K562 (cell line): ENCODE measurements around the gene SORCS2. TPM values are rescaled to one million over a fixed set of nuclear protein-coding genes. Genes with fewer than 3 reads are reported as not detected.

Source experiments
- ATAC-seq: fragments of 200-7000 bp; cut with Tn5 transposase; 3 replicates; pipeline ENCODE4 v1.9.1; 2020; ENCODE audit warnings: moderate library complexity
- BruUV-seq: library from RNA; stranded (reverse); fragments of 400-500 nt; replicated peaks from 2 replicates; lab custom pipeline; 2021; lab: Mats Ljungman, UMichigan
- CTCF ChIA-PET: fragments of 300-600 bp; formaldehyde crosslinking; extraction: SDS; loops from one replicate; lab custom pipeline; 2021; ENCODE audit warnings: low intra/inter-chr PET ratio; lab: Yijun Ruan, JAX
- POLR2A ChIA-PET: fragments of 300-600, 350-650 bp; sonication (Branson Sonifier 250); formaldehyde crosslinking; extraction: SDS; loops from one replicate; lab custom pipeline; 2021; ENCODE audit warnings: antibody characterized with exemption, inconsistent platforms; lab: Yijun Ruan, JAX
- DNase-seq, 4 experiments: peaks; one replicate each; pipeline versions ENCODE4 v3.0.0 to v3.0.0-alpha.2; 2011 to 2018; ENCODE audit warnings: low spot score in 3 of 4, mixed read lengths in 3 of 4; ENCODE audit errors: extremely low read depth in 1 of 4
- FAIRE-seq: peaks from 2 replicates; lab custom pipeline; 2011; peaks lifted over from hg19 to GRCh38; lab: Jason Lieb, UNC
- H2AFZ ChIP-seq: 2 replicates; pipeline ENCODE4 v1.6.0; 2011; ENCODE audit warnings: low read depth, low read length, control low read depth, inconsistent platforms
- H3K27ac ChIP-seq: fragments of 200-600 bp; 3 replicates; pipeline ENCODE4 v1.8.0; 2011; ENCODE audit warnings: low read depth, mild to moderate bottlenecking, control low read depth, inconsistent platforms, low read length, moderate library complexity, mixed read lengths; ENCODE audit errors: extremely low read depth
- H3K27me3 ChIP-seq, 2 experiments: fragments of 300-600 bp in 1 of 2; 2 replicates in 1 of 2; 3 replicates in 1 of 2; pipeline versions ENCODE4 v1.6.0 to v1.8.0; 2011; ENCODE audit warnings: inconsistent platforms in 2 of 2, low read length in 2 of 2, mild to moderate bottlenecking in 1 of 2, mixed read lengths in 1 of 2, moderate library complexity in 1 of 2; ENCODE audit not compliant: control insufficient read depth in 2 of 2, insufficient read depth in 2 of 2
- H3K36me3 ChIP-seq: fragments of 300-600 bp; 3 replicates; pipeline ENCODE4 v1.8.0; 2011; ENCODE audit warnings: mild to moderate bottlenecking, low read length, inconsistent platforms; ENCODE audit not compliant: control insufficient read depth, insufficient read depth
- H3K4me1 ChIP-seq, 2 experiments: fragments of 200-600 bp in 1 of 2; replicated peaks in 1 of 2; 2 replicates in 1 of 2; 3 replicates in 1 of 2; pipeline versions ENCODE4 v1.5.1 to v1.8.0; 2011; ENCODE audit warnings: inconsistent platforms in 2 of 2, low read length in 2 of 2, mild to moderate bottlenecking in 1 of 2, mixed read lengths in 1 of 2, moderate library complexity in 1 of 2; ENCODE audit not compliant: control insufficient read depth in 2 of 2, insufficient read depth in 2 of 2
- H3K4me2 ChIP-seq: 2 replicates; pipeline ENCODE4 v1.6.1; 2011; ENCODE audit warnings: low read length, control low read depth, inconsistent platforms, mixed read lengths; ENCODE audit not compliant: insufficient read depth
- H3K4me3 ChIP-seq: fragments of 200-600 bp; sonication (generic), shearing (Covaris generic); 2 replicates; pipeline ENCODE4 v1.5.1; 2016; ENCODE audit warnings: control low read depth, inconsistent platforms
- H3K79me2 ChIP-seq: fragments of 200-600 bp; 3 replicates; pipeline ENCODE4 v1.8.0; 2011; ENCODE audit warnings: low read length, inconsistent platforms; ENCODE audit not compliant: control insufficient read depth, insufficient read depth
- H3K9ac ChIP-seq, 2 experiments: 2 replicates each; pipeline versions ENCODE4 v1.6.0 to v1.6.1; 2011; ENCODE audit warnings: low read depth in 2 of 2, low read length in 2 of 2, control low read depth in 1 of 2, inconsistent platforms in 1 of 2, mild to moderate bottlenecking in 1 of 2, mixed read lengths in 1 of 2; ENCODE audit not compliant: insufficient read depth in 1 of 2
- H3K9me1 ChIP-seq: one replicate; pipeline ENCODE4 v1.6.0; 2011; ENCODE audit warnings: inconsistent platforms, mild to moderate bottlenecking, low read length, moderate library complexity; ENCODE audit not compliant: control insufficient read depth, insufficient read depth
- H3K9me3 ChIP-seq: replicated peaks from 2 replicates; pipeline ENCODE4 v1.5.1; 2011; ENCODE audit warnings: low read depth, low read length, inconsistent platforms; ENCODE audit not compliant: control insufficient read depth, insufficient read depth
- H4K20me1 ChIP-seq: replicated peaks from 2 replicates; pipeline ENCODE4 v1.6.1; 2011; ENCODE audit warnings: low read length, inconsistent platforms, mixed read lengths; ENCODE audit not compliant: control insufficient read depth, insufficient read depth
- ARID2 ChIP-seq: fragments of 450-650 bp; IDR thresholded peaks from 2 replicates; pipeline ENCODE4 v1.6.1; 2017; ENCODE audit warnings: antibody characterized with exemption, mild to moderate bottlenecking
- HMGN3 ChIP-seq: IDR thresholded peaks from 2 replicates; pipeline ENCODE4 v1.6.1; 2011; ENCODE audit warnings: borderline replicate concordance, low read depth, mild to moderate bottlenecking, mixed read lengths, low read length; ENCODE audit not compliant: insufficient read length; ENCODE audit errors: extremely low read depth
- NFE2 ChIP-seq: IDR thresholded peaks from 2 replicates; pipeline ENCODE4 v1.6.1; 2014; ENCODE audit warnings: antibody characterized with exemption, low read depth
- RBBP5 ChIP-seq: fragments of 200-600 bp; sonication (generic); IDR thresholded peaks from 2 replicates; pipeline ENCODE4 v1.6.1; 2012; ENCODE audit warnings: borderline replicate concordance, mild to moderate bottlenecking, low read length, control low read depth, inconsistent platforms; ENCODE audit not compliant: insufficient read depth, poor library complexity, severe bottlenecking
- SIN3B ChIP-seq: fragments of 450-650 bp; IDR thresholded peaks from 2 replicates; pipeline ENCODE4 v1.6.1; 2017; ENCODE audit warnings: low read depth, mild to moderate bottlenecking, moderate library complexity
- TEAD2 ChIP-seq: fragments of 450-650 bp; IDR thresholded peaks from 2 replicates; pipeline ENCODE4 v1.6.1; 2016; ENCODE audit warnings: missing genetic modification characterization, control low read depth, missing compliant biosample characterization
- WGBS: fragments of 100-300 bp; shearing (Covaris generic); methylation state at CpG from one replicate; pipeline ENCODE4 v1.1.6; 2016; ENCODE audit warnings: low coverage, mixed read lengths; ENCODE audit not compliant: insufficient coverage; ENCODE audit errors: missing lambda C conversion rate; 5-methylcytosine and 5-hydroxymethylcytosine counted together
- in situ Hi-C: fragments of 300-500 bp; cut with MboI; formaldehyde crosslinking; loops from 4 replicates; pipeline ENCODE4 v1.15.0; 2018; ENCODE audit warnings: inconsistent platforms, mixed read lengths
- intact Hi-C: fragments of 100-400 bp; cut with micrococcal nuclease; formaldehyde crosslinking; loops from 2 replicates; pipeline ENCODE4 v1.14.2; 2022
- polyA plus RNA-seq, 8 experiments: library from polyadenylated mRNA; depleted of rRNA in 4 of 8; stranded (reverse) in 5 of 8; unstranded in 3 of 8; fragments of >200 nt; fragmentation: Nextera tagmentation in 2 of 8; fragmentation: Illumina TruSeq in 1 of 8; extraction: Ambion mirVana in 2 of 8; extraction: Trizol in 1 of 8; gene quantifications; 2 replicates each; pipeline versions ENCODE4 v1.2.1 to v1.2.3, GENCODE V29; 2011 to 2014; ENCODE audit warnings: inconsistent platforms in 1 of 8, missing spikeins in 1 of 8
- total RNA-seq, 7 experiments: library from RNA; depleted of rRNA in 6 of 7; stranded (reverse); fragments of >200 nt in 6 of 7; fragmentation: Illumina TruSeq in 2 of 7; extraction: Trizol in 2 of 7; gene quantifications; 2 replicates each; pipeline versions ENCODE4 v1.2.1 to v1.2.3, GENCODE V29; 2011 to 2021; ENCODE audit warnings: low replicate concordance in 1 of 7
- TF ChIP-seq, protein P1 (sequence below): fragments of 250-450 bp; sonication (Bioruptor Pico); IDR thresholded peaks from 2 replicates; pipeline ENCODE4 v1.4.0; 2020; ENCODE audit warnings: mild to moderate bottlenecking, moderate library complexity, borderline replicate concordance
- TF ChIP-seq, protein P2 (sequence below): fragments of 200-400 bp; formaldehyde crosslinking; IDR thresholded peaks from 2 replicates; pipeline ENCODE4 v1.6.1; 2017; ENCODE audit warnings: mild to moderate bottlenecking, low read depth, low read length, moderate library complexity
- TF ChIP-seq, protein P3 (sequence below): fragments of 250-450 bp; sonication (Bioruptor Pico); IDR thresholded peaks from 2 replicates; pipeline ENCODE4 v1.4.0; 2020

Gene SORCS2
- total and polyA plus RNA-seq, 9 of the 15 experiments (the other 6 are each of a cell fraction or from before 2014, with no cell fraction given), result not detected

DNA sequence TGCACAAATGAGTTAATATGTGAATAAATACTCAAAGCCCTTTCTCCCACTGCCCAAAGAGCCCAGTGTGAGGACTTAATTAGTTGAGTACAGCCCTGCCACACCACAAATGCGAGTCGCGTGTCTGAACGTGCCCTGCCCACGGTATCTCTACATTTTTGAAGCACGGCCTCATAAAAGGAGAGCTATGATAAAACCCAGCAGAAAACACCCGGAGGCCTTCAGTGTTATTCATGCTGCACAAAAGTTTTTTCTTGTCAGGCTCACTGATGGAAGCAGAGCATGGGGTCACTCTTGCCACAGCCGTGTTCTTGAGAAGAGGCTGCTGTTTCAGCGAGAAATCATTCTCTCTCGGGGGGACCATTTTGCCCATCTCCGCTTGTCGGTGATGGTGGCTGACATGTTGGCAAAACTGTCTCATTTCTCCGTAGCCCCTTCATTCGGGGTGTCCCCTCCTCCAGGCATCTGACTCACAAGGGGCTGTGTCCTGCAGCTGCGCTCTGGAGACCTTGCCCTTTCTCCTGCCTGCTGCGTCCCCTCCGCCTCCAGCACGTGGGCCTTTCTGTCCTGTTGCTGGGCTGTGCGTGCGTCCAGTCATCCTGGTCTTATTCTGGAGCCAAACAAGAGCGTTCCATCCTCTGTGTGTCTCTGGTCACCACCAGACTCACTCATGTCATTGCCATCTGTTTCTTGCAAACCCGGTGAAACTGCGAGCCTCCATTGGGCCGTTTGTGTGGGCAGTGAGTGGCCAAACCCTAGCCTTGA is 88.8 kb downstream of the SORCS2 start (continued):
- no peak for TF ChIP-seq HMGN3
- no peak for TF ChIP-seq SIN3B
- TF ChIP-seq TEAD2 (tag), result no peak

DNA sequence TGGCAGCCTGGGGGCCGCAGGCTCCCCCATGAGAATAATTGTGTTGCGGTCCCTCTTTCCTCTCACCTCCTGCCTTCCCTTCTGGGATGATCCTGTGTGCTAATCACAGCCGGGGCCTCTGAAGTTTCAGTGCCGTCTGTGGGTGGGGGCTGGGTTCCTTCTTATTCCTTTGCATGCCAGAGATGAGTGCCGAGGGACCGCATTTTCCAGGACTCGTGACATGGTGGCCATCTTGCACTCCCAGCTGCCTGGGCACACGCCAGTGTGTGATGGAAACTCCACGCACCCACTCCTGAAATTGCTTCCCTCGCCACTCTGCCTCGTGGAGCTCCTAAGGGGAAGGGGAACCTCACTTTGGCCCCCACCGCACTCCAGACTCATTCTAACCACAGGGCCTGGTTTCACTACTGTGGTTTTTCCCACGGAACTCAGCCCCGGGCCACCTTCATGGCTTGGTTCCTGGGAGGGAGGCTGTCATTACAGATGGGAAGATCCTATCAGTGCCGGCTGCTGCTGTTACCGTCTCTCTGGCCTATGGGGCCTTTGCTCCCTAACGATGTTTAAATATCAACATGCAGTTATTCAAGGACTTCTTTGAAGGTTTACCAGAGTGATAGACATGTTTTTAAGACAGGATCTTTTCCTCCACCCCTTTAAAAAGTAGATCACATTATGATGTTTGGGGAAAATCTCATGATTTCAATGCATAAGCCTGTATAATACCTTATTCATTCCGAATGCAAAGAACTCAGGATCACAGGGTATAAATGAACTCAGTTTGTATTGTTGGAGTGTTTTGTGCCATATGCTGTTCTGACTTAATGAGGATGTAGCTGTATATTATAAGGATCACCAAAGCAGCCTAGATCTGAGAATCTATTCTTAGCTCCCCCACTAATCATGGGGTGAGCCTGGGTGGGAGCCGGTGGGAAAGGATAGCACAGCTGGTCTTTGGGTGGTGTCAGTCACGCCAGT is 89.6 kb downstream of the SORCS2 start:
- Histone ChIP-seq H2AFZ (no peak overlapping the region), H3K27me3 (peaks cover 7 to 86% of the 10 kb centered on the region in 2 experiments; a peak in 4 of 5 replicates), H3K27ac (no peak overlapping the region), H3K4me3 (no peak overlapping the region), H3K4me1 (no peaks in the 10 kb centered on the region; a peak in 1 of 5 replicates), H3K9me3 (no peaks in the 10 kb centered on the region), H3K9ac (no peak overlapping the region), H3K9me1 (no peaks in the 10 kb centered on the region), H3K36me3 (no peaks in the 10 kb centered on the region), H3K79me2 (no peaks in the 10 kb centered on the region), H4K20me1 (peaks cover 17% of the 10 kb centered on the region), H3K4me2 (no peak overlapping the region)
- ATAC-seq (no peak), DNase-seq (peak in 1 of 4 experiments; percentile 13), FAIRE-seq (no peak)
- under 1% methylated on average over 20 of the region's 20 CpGs for WGBS
- BruUV-seq, result no TSS peak
- in situ Hi-C loops (no loop called here), intact Hi-C loops (no loop called here)
- ChIA-PET POLR2A (interaction anchor here (0.7 kb wide), 1 partner anchor 40 kb away, joined by 3 read pairs; no protein-coding TSS in a partner anchor), CTCF (interaction anchor here (0.5 kb wide), 1 partner anchor 106 kb away, joined by 4 read pairs; no protein-coding TSS in a partner anchor)
- TF ChIP-seq, protein P1, sequence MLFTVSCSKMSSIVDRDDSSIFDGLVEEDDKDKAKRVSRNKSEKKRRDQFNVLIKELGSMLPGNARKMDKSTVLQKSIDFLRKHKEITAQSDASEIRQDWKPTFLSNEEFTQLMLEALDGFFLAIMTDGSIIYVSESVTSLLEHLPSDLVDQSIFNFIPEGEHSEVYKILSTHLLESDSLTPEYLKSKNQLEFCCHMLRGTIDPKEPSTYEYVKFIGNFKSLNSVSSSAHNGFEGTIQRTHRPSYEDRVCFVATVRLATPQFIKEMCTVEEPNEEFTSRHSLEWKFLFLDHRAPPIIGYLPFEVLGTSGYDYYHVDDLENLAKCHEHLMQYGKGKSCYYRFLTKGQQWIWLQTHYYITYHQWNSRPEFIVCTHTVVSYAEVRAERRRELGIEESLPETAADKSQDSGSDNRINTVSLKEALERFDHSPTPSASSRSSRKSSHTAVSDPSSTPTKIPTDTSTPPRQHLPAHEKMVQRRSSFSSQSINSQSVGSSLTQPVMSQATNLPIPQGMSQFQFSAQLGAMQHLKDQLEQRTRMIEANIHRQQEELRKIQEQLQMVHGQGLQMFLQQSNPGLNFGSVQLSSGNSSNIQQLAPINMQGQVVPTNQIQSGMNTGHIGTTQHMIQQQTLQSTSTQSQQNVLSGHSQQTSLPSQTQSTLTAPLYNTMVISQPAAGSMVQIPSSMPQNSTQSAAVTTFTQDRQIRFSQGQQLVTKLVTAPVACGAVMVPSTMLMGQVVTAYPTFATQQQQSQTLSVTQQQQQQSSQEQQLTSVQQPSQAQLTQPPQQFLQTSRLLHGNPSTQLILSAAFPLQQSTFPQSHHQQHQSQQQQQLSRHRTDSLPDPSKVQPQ (CRISPR knock-in tag), result no peak
- no peak for TF ChIP-seq NFE2
- TF ChIP-seq ARID2, result no peak
- TF ChIP-seq RBBP5, result no peak
- TF ChIP-seq, protein P2, sequence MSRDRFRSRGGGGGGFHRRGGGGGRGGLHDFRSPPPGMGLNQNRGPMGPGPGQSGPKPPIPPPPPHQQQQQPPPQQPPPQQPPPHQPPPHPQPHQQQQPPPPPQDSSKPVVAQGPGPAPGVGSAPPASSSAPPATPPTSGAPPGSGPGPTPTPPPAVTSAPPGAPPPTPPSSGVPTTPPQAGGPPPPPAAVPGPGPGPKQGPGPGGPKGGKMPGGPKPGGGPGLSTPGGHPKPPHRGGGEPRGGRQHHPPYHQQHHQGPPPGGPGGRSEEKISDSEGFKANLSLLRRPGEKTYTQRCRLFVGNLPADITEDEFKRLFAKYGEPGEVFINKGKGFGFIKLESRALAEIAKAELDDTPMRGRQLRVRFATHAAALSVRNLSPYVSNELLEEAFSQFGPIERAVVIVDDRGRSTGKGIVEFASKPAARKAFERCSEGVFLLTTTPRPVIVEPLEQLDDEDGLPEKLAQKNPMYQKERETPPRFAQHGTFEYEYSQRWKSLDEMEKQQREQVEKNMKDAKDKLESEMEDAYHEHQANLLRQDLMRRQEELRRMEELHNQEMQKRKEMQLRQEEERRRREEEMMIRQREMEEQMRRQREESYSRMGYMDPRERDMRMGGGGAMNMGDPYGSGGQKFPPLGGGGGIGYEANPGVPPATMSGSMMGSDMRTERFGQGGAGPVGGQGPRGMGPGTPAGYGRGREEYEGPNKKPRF, result no peak
- TF ChIP-seq, protein P3, sequence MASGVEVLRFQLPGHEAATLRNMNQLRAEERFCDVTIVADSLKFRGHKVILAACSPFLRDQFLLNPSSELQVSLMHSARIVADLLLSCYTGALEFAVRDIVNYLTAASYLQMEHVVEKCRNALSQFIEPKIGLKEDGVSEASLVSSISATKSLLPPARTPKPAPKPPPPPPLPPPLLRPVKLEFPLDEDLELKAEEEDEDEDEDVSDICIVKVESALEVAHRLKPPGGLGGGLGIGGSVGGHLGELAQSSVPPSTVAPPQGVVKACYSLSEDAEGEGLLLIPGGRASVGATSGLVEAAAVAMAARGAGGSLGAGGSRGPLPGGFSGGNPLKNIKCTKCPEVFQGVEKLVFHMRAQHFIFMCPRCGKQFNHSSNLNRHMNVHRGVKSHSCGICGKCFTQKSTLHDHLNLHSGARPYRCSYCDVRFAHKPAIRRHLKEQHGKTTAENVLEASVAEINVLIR (CRISPR knock-in tag), result no peak
